GM12801 (cell line): ENCODE results near the gene CD151.

Experiments
- CTCF ChIP-seq: IDR thresholded peaks from one replicate; pipeline ENCODE4 v1.5.1; 2011; ENCODE audit warnings: control low read depth; ENCODE audit not compliant: insufficient read length; ENCODE audit errors: extremely low read depth

Gene CD151

GRCh38 chr11:789943-790342, 42.8 kb upstream of the CD151 start, which contains the start of gene CEND1:
Gene CEND1 (minus strand): TSS chr11:790090. CDS start chr11:788576, 1,514 bp downstream.
- no peak for TF ChIP-seq CTCF

- TF ChIP-seq CTCF, result no peak
These were observed 41.8 kb upstream of the CD151 start for GRCh38 chr11:790721-791564.

- no peak for TF ChIP-seq CTCF
These were observed 40.9 kb upstream of the CD151 start for GRCh38 chr11:791658-792534.

GRCh38 chr11:792535-792821, 40.3 kb upstream of the CD151 start:
- no peak for TF ChIP-seq CTCF

- TF ChIP-seq CTCF, result no peak
These were observed 39.9 kb upstream of the CD151 start for GRCh38 chr11:792873-793272.

- TF ChIP-seq CTCF, result no peak
These were observed 39.2 kb upstream of the CD151 start for GRCh38 chr11:793556-793955.

- no peak for TF ChIP-seq CTCF
These were observed 38.6 kb upstream of the CD151 start for GRCh38 chr11:794013-794765.
